ENCODE data around the gene CNOT3. TPM values are rescaled to one million over a fixed set of nuclear protein-coding genes. Genes with fewer than 3 reads are reported as not detected.

Gene CNOT3
- total and polyA plus RNA-seq, 2 donors (not counting 1 experiment from before 2014, with no cell fraction given) = 28.1 to 82.1 TPM

DNA sequence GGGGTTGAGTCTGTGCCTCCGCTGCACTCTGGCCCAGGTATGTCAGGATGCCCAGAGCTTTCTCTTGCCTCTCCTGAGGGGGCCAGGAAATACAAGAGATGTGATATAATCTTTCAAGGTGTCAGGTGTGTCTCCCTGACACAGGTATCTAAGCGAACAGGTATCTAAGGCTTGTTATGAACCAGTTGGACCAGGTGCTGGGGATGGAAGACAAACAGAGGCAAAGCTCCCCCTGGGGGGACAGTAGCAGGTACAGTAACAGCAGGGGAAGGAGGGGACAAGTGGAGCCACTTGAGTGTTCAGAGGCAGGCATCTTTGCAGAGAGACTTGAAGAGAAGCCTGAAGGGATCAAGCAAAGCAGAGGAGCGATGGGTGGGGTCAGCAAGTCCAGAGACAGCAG is 19.4 kb downstream of the CNOT3 start:
- H3K79me2 ChIP-seq (ENCODE audit: control insufficient read depth, insufficient read depth, low read length) = peaks cover 27% of the 10 kb centered on the region
- peaks cover 2 to 57% of the 10 kb centered on the region in 2 experiments for H3K36me3 ChIP-seq (replicated peaks in 1 of 2; ENCODE audit: control extremely low read depth in 1 of 2, control insufficient read depth in 1 of 2, extremely low read depth in 1 of 2, insufficient read depth in 2 of 2, low read length in 1 of 2)
- H3K9me3 ChIP-seq (ENCODE audit: control extremely low read depth in 1 of 3, control insufficient read depth in 2 of 3, insufficient read depth in 1 of 3, low read length in 2 of 3) = no peaks in the 10 kb centered on the region
- H3K27me3 ChIP-seq (replicated peaks in 1 of 4; ENCODE audit: control extremely low read depth in 1 of 4, control insufficient read depth in 3 of 4, insufficient read depth in 4 of 4, low read length in 3 of 4) = no peaks in the 10 kb centered on the region
- intact Hi-C loops (cut with micrococcal nuclease) = no loop called here
- no peak overlapping the region for H3K4me3 ChIP-seq (ENCODE audit: control extremely low read depth in 1 of 5, extremely low read depth in 1 of 5, insufficient read depth in 1 of 5, low read depth in 2 of 5, low read length in 4 of 5)
- H3K9ac ChIP-seq (ENCODE audit: low read length) = no peak overlapping the region
- Mint-ChIP-seq H3K9me3 (ENCODE audit: insufficient read depth) (no peaks in the 10 kb centered on the region), H3K27me3 (no peaks in the 10 kb centered on the region), H3K27ac (peak overlapping the region; percentile 50), H3K4me3 (peak overlapping the region; percentile 43), H3K4me1 (peaks cover 33% of the 10 kb centered on the region)
- peaks cover 22 to 31% of the 10 kb centered on the region in 2 donors for H3K4me1 ChIP-seq (ENCODE audit: control insufficient read depth in 2 of 2, insufficient read depth in 2 of 2, low read length in 2 of 2)
- no peak overlapping the region for H3K4me2 ChIP-seq (replicated peaks; ENCODE audit: low read depth, low read length, poor library complexity, severe bottlenecking)
- ChIA-PET CTCF (no interaction called here), POLR2A (interaction anchor here (1.1 kb wide), 1 partner anchor 20 kb away, joined by 5 read pairs; the partner anchor contains the start of gene CNOT3)
- H4K20me1 ChIP-seq (ENCODE audit: control insufficient read depth, insufficient read depth, low read length, poor library complexity, severe bottlenecking) = peaks cover 63% of the 10 kb centered on the region
- no peak overlapping the region for H3K27ac ChIP-seq (ENCODE audit: low read length in 2 of 2)
- no peak overlapping the region for H2AFZ ChIP-seq (ENCODE audit: insufficient read depth, low read depth, low read length, poor library complexity, severe bottlenecking)
- no peak for DNase-seq
- TF ChIP-seq, protein P1, sequence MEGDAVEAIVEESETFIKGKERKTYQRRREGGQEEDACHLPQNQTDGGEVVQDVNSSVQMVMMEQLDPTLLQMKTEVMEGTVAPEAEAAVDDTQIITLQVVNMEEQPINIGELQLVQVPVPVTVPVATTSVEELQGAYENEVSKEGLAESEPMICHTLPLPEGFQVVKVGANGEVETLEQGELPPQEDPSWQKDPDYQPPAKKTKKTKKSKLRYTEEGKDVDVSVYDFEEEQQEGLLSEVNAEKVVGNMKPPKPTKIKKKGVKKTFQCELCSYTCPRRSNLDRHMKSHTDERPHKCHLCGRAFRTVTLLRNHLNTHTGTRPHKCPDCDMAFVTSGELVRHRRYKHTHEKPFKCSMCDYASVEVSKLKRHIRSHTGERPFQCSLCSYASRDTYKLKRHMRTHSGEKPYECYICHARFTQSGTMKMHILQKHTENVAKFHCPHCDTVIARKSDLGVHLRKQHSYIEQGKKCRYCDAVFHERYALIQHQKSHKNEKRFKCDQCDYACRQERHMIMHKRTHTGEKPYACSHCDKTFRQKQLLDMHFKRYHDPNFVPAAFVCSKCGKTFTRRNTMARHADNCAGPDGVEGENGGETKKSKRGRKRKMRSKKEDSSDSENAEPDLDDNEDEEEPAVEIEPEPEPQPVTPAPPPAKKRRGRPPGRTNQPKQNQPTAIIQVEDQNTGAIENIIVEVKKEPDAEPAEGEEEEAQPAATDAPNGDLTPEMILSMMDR (IDR thresholded peaks at IDR 0.05) = no peak
- TF ChIP-seq EZH2 (IDR thresholded peaks at IDR 0.05; ENCODE audit: borderline replicate concordance, insufficient read depth, low read depth, low read length, poor library complexity, severe bottlenecking) = no peak
- 100% methylated on average over 3 of the region's 3 CpGs for WGBS (ENCODE audit: insufficient coverage)
- ATAC-seq (ENCODE audit: low read depth) = no peak

GRCh38 chr19:54158812-54159351 is 21.3 kb downstream of the CNOT3 start:
- H3K4me3 ChIP-seq (ENCODE audit: control extremely low read depth in 1 of 5, extremely low read depth in 1 of 5, insufficient read depth in 1 of 5, low read depth in 2 of 5, low read length in 4 of 5) = peak overlapping the region; percentile 67 to 95 (median 79)
- H3K27me3 ChIP-seq (replicated peaks in 1 of 4; ENCODE audit: control extremely low read depth in 1 of 4, control insufficient read depth in 3 of 4, insufficient read depth in 4 of 4, low read length in 3 of 4) = no peaks in the 10 kb centered on the region
- H4K20me1 ChIP-seq (ENCODE audit: control insufficient read depth, insufficient read depth, low read length, poor library complexity, severe bottlenecking) = peaks cover 47% of the 10 kb centered on the region
- DNase-seq (peak; percentile 52), ATAC-seq (ENCODE audit: low read depth) (no peak)
- Mint-ChIP-seq H3K27me3 (peaks cover 3% of the 10 kb centered on the region), H3K4me3 (peak overlapping the region; percentile 100), H3K9me3 (ENCODE audit: insufficient read depth) (no peaks in the 10 kb centered on the region), H3K4me1 (peaks cover 42% of the 10 kb centered on the region), H3K27ac (peak overlapping the region; percentile 100)
- CTCF ChIA-PET = interaction anchor here (0.7 to 1.9 kb wide), 10 partner anchors 9 to 320 kb away, joined by 3 to 8 read pairs (median 5); partner anchors contain the start of genes CNOT3, MBOAT7 and TSEN34
- H2AFZ ChIP-seq (ENCODE audit: insufficient read depth, low read depth, low read length, poor library complexity, severe bottlenecking) = peak overlapping the region; percentile 95
- peak overlapping the region; percentile 70 to 81 for H3K27ac ChIP-seq (ENCODE audit: low read length in 2 of 2)
- peaks cover 27% of the 10 kb centered on the region for H3K79me2 ChIP-seq (ENCODE audit: control insufficient read depth, insufficient read depth, low read length)
- H3K9ac ChIP-seq (ENCODE audit: low read length) = peak overlapping the region; percentile 89
- H3K4me1 ChIP-seq (ENCODE audit: control insufficient read depth in 2 of 2, insufficient read depth in 2 of 2, low read length in 2 of 2) = peaks cover 30 to 43% of the 10 kb centered on the region in 2 donors
- no peaks in the 10 kb centered on the region for H3K9me3 ChIP-seq (ENCODE audit: control extremely low read depth in 1 of 3, control insufficient read depth in 2 of 3, insufficient read depth in 1 of 3, low read length in 2 of 3)
- TF ChIP-seq EZH2 (IDR thresholded peaks at IDR 0.05; ENCODE audit: borderline replicate concordance, insufficient read depth, low read depth, low read length, poor library complexity, severe bottlenecking) = no peak
- TF ChIP-seq, protein P1 (IDR thresholded peaks at IDR 0.05) = no peak
- WGBS (ENCODE audit: insufficient coverage) = 6% methylated on average over 8 of the region's 19 CpGs
- peak overlapping the region; percentile 88 for H3K4me2 ChIP-seq (replicated peaks; ENCODE audit: low read depth, low read length, poor library complexity, severe bottlenecking)
- POLR2A ChIA-PET = interaction anchor here (0.7 to 2.7 kb wide), 6 partner anchors 11 to 1181 kb away, joined by 3 to 24 read pairs (median 8); partner anchors contain the start of genes CNOT3, KMT5C, MBOAT7 and PRPF31
- intact Hi-C loops (cut with micrococcal nuclease) = loop anchor here (1.0 to 2.0 kb wide), 6 partner anchors 9 to 290 kb away; partner anchors contain the start of genes CNOT3, LENG8, NDUFA3 and PRPF31
- H3K36me3 ChIP-seq (replicated peaks in 1 of 2; ENCODE audit: control extremely low read depth in 1 of 2, control insufficient read depth in 1 of 2, extremely low read depth in 1 of 2, insufficient read depth in 2 of 2, low read length in 1 of 2) = peaks cover 2 to 47% of the 10 kb centered on the region in 2 experiments
